Measurements from ENCODE around the gene STIMATE. TPM values are rescaled to one million over a fixed set of nuclear protein-coding genes. Genes with fewer than 3 reads are reported as not detected.

STIMATE gene
- total and polyA plus RNA-seq, 12 donors: 15.4 to 42.8 (median 22.2) TPM

GRCh38 chr3:52793702-52794611 is 103.4 kb downstream of the STIMATE start:
- TF ChIP-seq, protein P1, sequence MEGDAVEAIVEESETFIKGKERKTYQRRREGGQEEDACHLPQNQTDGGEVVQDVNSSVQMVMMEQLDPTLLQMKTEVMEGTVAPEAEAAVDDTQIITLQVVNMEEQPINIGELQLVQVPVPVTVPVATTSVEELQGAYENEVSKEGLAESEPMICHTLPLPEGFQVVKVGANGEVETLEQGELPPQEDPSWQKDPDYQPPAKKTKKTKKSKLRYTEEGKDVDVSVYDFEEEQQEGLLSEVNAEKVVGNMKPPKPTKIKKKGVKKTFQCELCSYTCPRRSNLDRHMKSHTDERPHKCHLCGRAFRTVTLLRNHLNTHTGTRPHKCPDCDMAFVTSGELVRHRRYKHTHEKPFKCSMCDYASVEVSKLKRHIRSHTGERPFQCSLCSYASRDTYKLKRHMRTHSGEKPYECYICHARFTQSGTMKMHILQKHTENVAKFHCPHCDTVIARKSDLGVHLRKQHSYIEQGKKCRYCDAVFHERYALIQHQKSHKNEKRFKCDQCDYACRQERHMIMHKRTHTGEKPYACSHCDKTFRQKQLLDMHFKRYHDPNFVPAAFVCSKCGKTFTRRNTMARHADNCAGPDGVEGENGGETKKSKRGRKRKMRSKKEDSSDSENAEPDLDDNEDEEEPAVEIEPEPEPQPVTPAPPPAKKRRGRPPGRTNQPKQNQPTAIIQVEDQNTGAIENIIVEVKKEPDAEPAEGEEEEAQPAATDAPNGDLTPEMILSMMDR (IDR thresholded peaks at IDR 0.05): no peak
- TF ChIP-seq POLR2A (IDR thresholded peaks at IDR 0.05): no peak
- 76 to 82% (median 78%) methylated on average over 9 of the region's 9 CpGs for WGBS, 4 donors
- Histone ChIP-seq H3K9me3 (replicated peaks in 1 of 3) (no peaks in the 10 kb centered on the region), H3K27ac (peak overlapping the region in 1 of 5 donors; percentile 72), H3K36me3 (replicated peaks in 1 of 2) (no peaks in the 10 kb centered on the region), H3K4me1 (replicated peaks in 1 of 2) (no peaks in the 10 kb centered on the region), H3K4me3 (no peak overlapping the region), H3K27me3 (no peaks in the 10 kb centered on the region)
- no peak for DNase-seq
- intact Hi-C loops (cut with DNase I): no loop called here

DNA sequence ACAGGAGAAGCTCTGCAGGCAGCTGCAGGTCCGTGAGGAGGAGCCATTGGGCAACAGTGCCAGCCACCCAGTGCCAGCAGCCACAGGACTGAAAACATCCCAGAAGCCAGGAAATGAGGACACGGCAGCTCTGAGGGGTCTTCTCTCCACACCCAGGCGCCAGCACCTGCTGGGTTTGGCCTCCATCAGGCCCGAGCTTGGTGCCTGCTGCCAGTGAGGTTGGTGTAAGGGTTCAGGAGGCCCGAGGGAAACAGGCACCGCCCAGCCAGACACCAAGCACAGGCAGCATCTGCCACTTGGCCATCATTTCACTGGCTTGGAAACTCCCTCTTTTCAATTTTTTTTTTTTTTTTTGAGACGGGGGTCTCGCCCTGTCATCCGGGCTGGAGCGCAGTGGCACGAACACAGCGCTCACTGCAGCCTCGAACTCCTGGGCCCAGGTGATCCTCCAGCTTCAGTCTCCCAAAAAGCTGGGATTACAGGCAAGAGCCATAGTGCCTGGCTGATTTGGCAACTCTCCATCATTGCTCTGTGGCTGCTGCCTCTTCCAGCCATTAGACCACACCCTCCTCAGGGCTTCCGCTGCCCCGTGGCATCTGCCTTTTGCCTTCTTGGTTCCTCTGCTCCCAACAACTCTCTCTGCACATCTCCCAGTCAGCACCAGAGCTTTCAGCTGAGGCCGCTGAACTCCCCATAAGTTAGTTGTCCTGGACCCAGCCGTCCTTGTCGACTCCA is 104.2 kb downstream of the STIMATE start:
- DNase-seq: peak in 1 of 7 donors; percentile 32
- no peaks in the 10 kb centered on the region for H3K27me3 ChIP-seq
- WGBS, 4 donors: 77 to 84% (median 81%) methylated on average over 15 to 18 of the region's 18 CpGs
- H3K9me3 ChIP-seq (replicated peaks in 1 of 3): no peaks in the 10 kb centered on the region
- TF ChIP-seq, protein P1 (IDR thresholded peaks at IDR 0.05): no peak
- no peak for TF ChIP-seq POLR2A (IDR thresholded peaks at IDR 0.05)
- H3K27ac ChIP-seq: peak overlapping the region in 1 of 5 donors; percentile 72
- H3K36me3 ChIP-seq (replicated peaks in 1 of 2): no peaks in the 10 kb centered on the region
- no peak overlapping the region for H3K4me3 ChIP-seq
- no peaks in the 10 kb centered on the region for H3K4me1 ChIP-seq (replicated peaks in 1 of 2)
- intact Hi-C loops (cut with DNase I): no loop called here

- TF ChIP-seq POLR2A (IDR thresholded peaks at IDR 0.05): no peak
- TF ChIP-seq, protein P1 (IDR thresholded peaks at IDR 0.05): no peak
- H3K9me3 ChIP-seq (replicated peaks in 1 of 3): no peaks in the 10 kb centered on the region
- no peak for DNase-seq
- H3K4me1 ChIP-seq (replicated peaks in 1 of 2): no peaks in the 10 kb centered on the region
- no peaks in the 10 kb centered on the region for H3K36me3 ChIP-seq (replicated peaks in 1 of 2)
- no peaks in the 10 kb centered on the region for H3K27me3 ChIP-seq
- 86 to 95% (median 92%) methylated on average over 4 to 7 of the region's 7 CpGs for WGBS, 4 donors
- no peak overlapping the region for H3K4me3 ChIP-seq
- intact Hi-C loops (cut with DNase I): no loop called here
- H3K27ac ChIP-seq: no peak overlapping the region
These were observed 104.9 kb downstream of the STIMATE start for GRCh38 chr3:52792413-52792812.

GRCh38 chr3:52791928-52792327 is 105.4 kb downstream of the STIMATE start:
- Histone ChIP-seq H3K4me1 (replicated peaks in 1 of 2) (no peaks in the 10 kb centered on the region), H3K27ac (no peak overlapping the region), H3K9me3 (replicated peaks in 1 of 3) (no peaks in the 10 kb centered on the region), H3K36me3 (replicated peaks in 1 of 2) (no peaks in the 10 kb centered on the region), H3K27me3 (no peaks in the 10 kb centered on the region), H3K4me3 (no peak overlapping the region)
- intact Hi-C loops (cut with DNase I): no loop called here
- 76 to 87% (median 86%) methylated on average over 4 of the region's 4 CpGs; no CpG with 5 or more reads in 1 of the 4 donors for WGBS, 4 donors
- no peak for DNase-seq
- TF ChIP-seq POLR2A (IDR thresholded peaks at IDR 0.05): no peak
- TF ChIP-seq, protein P1 (IDR thresholded peaks at IDR 0.05): no peak

Data from adrenal gland (tissue), 12 donors.